RWPE2 (cell line): ENCODE data around the gene HDAC4.

ENCODE experiments used
- ATAC-seq: fragments of 200-7000 bp; cut with Tn5 transposase; 3 replicates; pipeline ENCODE4 v1.9.1; 2021; ENCODE audit warnings: low read depth
- DNase-seq: peaks from one replicate; pipeline ENCODE4 v3.0.0-alpha.2; 2020; ENCODE audit warnings: low spot score
- H3K27ac ChIP-seq: fragments of 450-650 bp; 2 replicates; pipeline ENCODE4 v1.5.1; 2017; ENCODE audit warnings: mild to moderate bottlenecking; ENCODE audit not compliant: poor library complexity, severe bottlenecking
- H3K27me3 ChIP-seq: fragments of 250-450 bp; sonication (Bioruptor Pico); 2 replicates; pipeline ENCODE4 v1.5.1; 2021; ENCODE audit warnings: mild to moderate bottlenecking, moderate library complexity; ENCODE audit not compliant: insufficient read depth, poor library complexity, severe bottlenecking
- H3K36me3 ChIP-seq: fragments of 250-450 bp; sonication (Bioruptor Pico); 2 replicates; pipeline ENCODE4 v1.5.1; 2020; ENCODE audit warnings: low read depth, mild to moderate bottlenecking, moderate library complexity
- H3K4me1 ChIP-seq: fragments of 250-450 bp; sonication (Bioruptor Pico); 2 replicates; pipeline ENCODE4 v1.5.1; 2021; ENCODE audit warnings: mild to moderate bottlenecking, moderate library complexity; ENCODE audit not compliant: insufficient read depth, poor library complexity, severe bottlenecking
- H3K4me3 ChIP-seq: fragments of 250-450 bp; sonication (Bioruptor Pico); 2 replicates; pipeline ENCODE4 v1.5.1; 2021; ENCODE audit warnings: mild to moderate bottlenecking, moderate library complexity; ENCODE audit not compliant: severe bottlenecking
- H3K9me3 ChIP-seq: fragments of 250-450 bp; sonication (Bioruptor Pico); 2 replicates; pipeline ENCODE4 v1.5.1; 2021; ENCODE audit warnings: mild to moderate bottlenecking, moderate library complexity; ENCODE audit not compliant: severe bottlenecking
- TF ChIP-seq, protein P1 (sequence below): fragments of 450-650 bp; IDR thresholded peaks from one replicate; pipeline ENCODE4 v1.5.1; 2017; ENCODE audit warnings: mild to moderate bottlenecking, moderate library complexity; ENCODE audit not compliant: poor library complexity, severe bottlenecking

HDAC4 gene

GRCh38 chr2:239135531-239135930, 265.3 kb downstream of the HDAC4 start:
- H3K9me3 ChIP-seq = no peaks in the 10 kb centered on the region
- no peaks in the 10 kb centered on the region for H3K4me1 ChIP-seq
- no peak overlapping the region for H3K4me3 ChIP-seq
- no peak for DNase-seq
- ATAC-seq = no peak
- H3K27me3 ChIP-seq = no peaks in the 10 kb centered on the region
- TF ChIP-seq, protein P1, sequence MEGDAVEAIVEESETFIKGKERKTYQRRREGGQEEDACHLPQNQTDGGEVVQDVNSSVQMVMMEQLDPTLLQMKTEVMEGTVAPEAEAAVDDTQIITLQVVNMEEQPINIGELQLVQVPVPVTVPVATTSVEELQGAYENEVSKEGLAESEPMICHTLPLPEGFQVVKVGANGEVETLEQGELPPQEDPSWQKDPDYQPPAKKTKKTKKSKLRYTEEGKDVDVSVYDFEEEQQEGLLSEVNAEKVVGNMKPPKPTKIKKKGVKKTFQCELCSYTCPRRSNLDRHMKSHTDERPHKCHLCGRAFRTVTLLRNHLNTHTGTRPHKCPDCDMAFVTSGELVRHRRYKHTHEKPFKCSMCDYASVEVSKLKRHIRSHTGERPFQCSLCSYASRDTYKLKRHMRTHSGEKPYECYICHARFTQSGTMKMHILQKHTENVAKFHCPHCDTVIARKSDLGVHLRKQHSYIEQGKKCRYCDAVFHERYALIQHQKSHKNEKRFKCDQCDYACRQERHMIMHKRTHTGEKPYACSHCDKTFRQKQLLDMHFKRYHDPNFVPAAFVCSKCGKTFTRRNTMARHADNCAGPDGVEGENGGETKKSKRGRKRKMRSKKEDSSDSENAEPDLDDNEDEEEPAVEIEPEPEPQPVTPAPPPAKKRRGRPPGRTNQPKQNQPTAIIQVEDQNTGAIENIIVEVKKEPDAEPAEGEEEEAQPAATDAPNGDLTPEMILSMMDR = no peak
- no peaks in the 10 kb centered on the region for H3K36me3 ChIP-seq
- H3K27ac ChIP-seq = no peak overlapping the region

GRCh38 chr2:239133945-239134570, 266.8 kb downstream of the HDAC4 start:
- TF ChIP-seq, protein P1 = no peak
- Histone ChIP-seq H3K4me1 (no peaks in the 10 kb centered on the region), H3K4me3 (no peak overlapping the region), H3K27ac (no peak overlapping the region), H3K27me3 (no peaks in the 10 kb centered on the region), H3K9me3 (no peaks in the 10 kb centered on the region), H3K36me3 (no peaks in the 10 kb centered on the region)
- ATAC-seq (no peak), DNase-seq (no peak)

GRCh38 chr2:239132786-239133185, 268.0 kb downstream of the HDAC4 start:
- Histone ChIP-seq H3K27me3 (no peaks in the 10 kb centered on the region), H3K4me3 (no peak overlapping the region), H3K4me1 (no peaks in the 10 kb centered on the region), H3K36me3 (no peaks in the 10 kb centered on the region), H3K9me3 (no peaks in the 10 kb centered on the region), H3K27ac (no peak overlapping the region)
- TF ChIP-seq, protein P1 = no peak
- DNase-seq = no peak
- no peak for ATAC-seq

GRCh38 chr2:239132156-239132709, 268.6 kb downstream of the HDAC4 start:
- no peak for DNase-seq
- no peaks in the 10 kb centered on the region for H3K36me3 ChIP-seq

More at GRCh38 chr2:239132156-239132709, 268.6 kb downstream of the HDAC4 start:
- Histone ChIP-seq H3K9me3 (no peaks in the 10 kb centered on the region), H3K27ac (no peak overlapping the region), H3K4me1 (no peaks in the 10 kb centered on the region), H3K27me3 (no peaks in the 10 kb centered on the region), H3K4me3 (no peak overlapping the region)
- TF ChIP-seq, protein P1 = no peak
- no peak for ATAC-seq
